K562 (cell line): Measurements from ENCODE around the gene ZNF689. TPM values are rescaled to one million over a fixed set of nuclear protein-coding genes. Genes with fewer than 3 reads are reported as not detected.

Source experiments
- ARID1B ChIP-seq: fragments of 450-650 bp; IDR thresholded peaks from 2 replicates; pipeline ENCODE4 v1.6.1; 2016; ENCODE audit warnings: antibody characterized with exemption, mild to moderate bottlenecking, inconsistent platforms
- BCL6 ChIP-seq: fragments of 250-450 bp; sonication (Bioruptor Pico); IDR thresholded peaks from 2 replicates; pipeline ENCODE4 v1.4.0; 2020
- CBFA2T3 ChIP-seq: fragments of 450-650 bp; IDR thresholded peaks from 2 replicates; pipeline ENCODE4 v1.6.1; 2017
- CEBPB ChIP-seq: fragments of 450-650 bp; IDR thresholded peaks from 2 replicates; pipeline ENCODE4 v1.6.1; 2016; ENCODE audit warnings: missing genetic modification characterization, missing compliant biosample characterization
- CXXC5 ChIP-seq: fragments of 250-450 bp; sonication (Bioruptor Pico); IDR thresholded peaks from 2 replicates; pipeline ENCODE4 v1.8.0; 2022; ENCODE audit warnings: inconsistent platforms, mild to moderate bottlenecking, moderate library complexity
- DACH1 ChIP-seq: fragments of 450-650 bp; IDR thresholded peaks from 2 replicates; pipeline ENCODE4 v1.6.1; 2018; ENCODE audit not compliant: partially characterized antibody
- E4F1 ChIP-seq: fragments of 250-450 bp; sonication (Bioruptor Pico); IDR thresholded peaks from 2 replicates; pipeline ENCODE4 v1.5.0; 2021; ENCODE audit warnings: mild to moderate bottlenecking, borderline replicate concordance
- FOXJ3 ChIP-seq: sonication (generic); formaldehyde crosslinking; IDR thresholded peaks from 2 replicates; pipeline ENCODE4 v1.4.0; 2020; ENCODE audit warnings: mild to moderate bottlenecking, missing genetic modification reagents
- HMGXB4 ChIP-seq: sonication (generic); formaldehyde crosslinking; IDR thresholded peaks from 2 replicates; pipeline ENCODE4 v1.8.1; 2023; ENCODE audit warnings: mild to moderate bottlenecking, missing genetic modification reagents
- HNRNPUL1 ChIP-seq: fragments of 200-400 bp; formaldehyde crosslinking; IDR thresholded peaks from 2 replicates; pipeline ENCODE4 v1.6.1; 2017; ENCODE audit warnings: low read length
- JUN ChIP-seq, 2 experiments: sonication (generic) in 1 of 2; formaldehyde crosslinking in 1 of 2; IDR thresholded peaks; 2 replicates each; pipeline versions ENCODE4 v1.6.1 to v1.8.0; 2012 to 2022; ENCODE audit warnings: borderline replicate concordance in 2 of 2, mild to moderate bottlenecking in 2 of 2, improper control_type of control experiment in 1 of 2, low read depth in 1 of 2, low read length in 1 of 2, missing genetic modification reagents in 1 of 2
- KAT8 ChIP-seq: fragments of 450-650 bp; IDR thresholded peaks from 2 replicates; pipeline ENCODE4 v1.6.1; 2016; ENCODE audit warnings: low read depth, mild to moderate bottlenecking
- LEF1 ChIP-seq: fragments of 450-650 bp; IDR thresholded peaks from 2 replicates; pipeline ENCODE4 v1.6.1; 2016; ENCODE audit warnings: mild to moderate bottlenecking
- MIER1 ChIP-seq: fragments of 450-650 bp; IDR thresholded peaks from 2 replicates; pipeline ENCODE4 v1.6.1; 2016; ENCODE audit warnings: antibody characterized with exemption, mild to moderate bottlenecking, low read depth
- NFRKB ChIP-seq: fragments of 450-650 bp; IDR thresholded peaks from 2 replicates; pipeline ENCODE4 v1.6.1; 2016; ENCODE audit warnings: low read depth
- NKRF ChIP-seq: fragments of 450-650 bp; IDR thresholded peaks from 2 replicates; pipeline ENCODE4 v1.6.1; 2016; ENCODE audit warnings: borderline replicate concordance
- PCBP2 ChIP-seq: fragments of 200-400 bp; formaldehyde crosslinking; IDR thresholded peaks from 2 replicates; pipeline ENCODE4 v1.6.1; 2018; ENCODE audit warnings: low read length, low read depth, mild to moderate bottlenecking, moderate library complexity; ENCODE audit not compliant: poor library complexity, severe bottlenecking
- RFX1 ChIP-seq: fragments of 450-650 bp; IDR thresholded peaks from 2 replicates; pipeline ENCODE4 v1.6.1; 2016; ENCODE audit warnings: mild to moderate bottlenecking, moderate library complexity
- TARDBP ChIP-seq: fragments of 450-650 bp; IDR thresholded peaks from 2 replicates; pipeline ENCODE4 v1.6.1; 2016
- TRIM28 ChIP-seq: fragments of 450-650 bp; IDR thresholded peaks from 2 replicates; pipeline ENCODE4 v1.6.1; 2017
- YY1 ChIP-seq, 3 experiments: IDR thresholded peaks; 2 replicates each; pipeline ENCODE4 v1.6.1; 2011; ENCODE audit warnings: low read length in 2 of 3, mild to moderate bottlenecking in 2 of 3, moderate library complexity in 2 of 3, borderline replicate concordance in 1 of 3, control low read depth in 1 of 3, low read depth in 1 of 3; ENCODE audit not compliant: insufficient read depth in 3 of 3, insufficient replicate concordance in 2 of 3, control insufficient read depth in 1 of 3, insufficient read length in 1 of 3; ENCODE audit errors: extremely low read depth in 1 of 3
- ZNF316 ChIP-seq: fragments of 450-650 bp; IDR thresholded peaks from 2 replicates; pipeline ENCODE4 v1.6.1; 2016
- ZNF583 ChIP-seq: fragments of 250-450 bp; sonication (Bioruptor Pico); IDR thresholded peaks from 2 replicates; pipeline ENCODE4 v1.4.0; 2020
- ZZZ3 ChIP-seq: fragments of 450-650 bp; IDR thresholded peaks from 2 replicates; pipeline ENCODE4 v1.6.1; 2016; ENCODE audit warnings: antibody characterized with exemption, mild to moderate bottlenecking, moderate library complexity
- polyA plus RNA-seq, 8 experiments: library from polyadenylated mRNA; depleted of rRNA in 4 of 8; stranded (reverse) in 5 of 8; unstranded in 3 of 8; fragments of >200 nt; fragmentation: Nextera tagmentation in 2 of 8; fragmentation: Illumina TruSeq in 1 of 8; extraction: Ambion mirVana in 2 of 8; extraction: Trizol in 1 of 8; gene quantifications; 2 replicates each; pipeline versions ENCODE4 v1.2.1 to v1.2.3, GENCODE V29; 2011 to 2014; ENCODE audit warnings: inconsistent platforms in 1 of 8, missing spikeins in 1 of 8
- total RNA-seq, 7 experiments: library from RNA; depleted of rRNA in 6 of 7; stranded (reverse); fragments of >200 nt in 6 of 7; fragmentation: Illumina TruSeq in 2 of 7; extraction: Trizol in 2 of 7; gene quantifications; 2 replicates each; pipeline versions ENCODE4 v1.2.1 to v1.2.3, GENCODE V29; 2011 to 2021; ENCODE audit warnings: low replicate concordance in 1 of 7

Gene ZNF689
- total and polyA plus RNA-seq, 9 of the 15 experiments (the other 6 are each of a cell fraction or from before 2014, with no cell fraction given), result 5.4 to 15.4 (median 10.8) TPM

- no peak for TF ChIP-seq HMGXB4
- TF ChIP-seq FOXJ3 (CRISPR knock-in tag), result no peak
- TF ChIP-seq E4F1 (CRISPR knock-in tag), result no peak
- no peak for TF ChIP-seq KAT8
- no peak for TF ChIP-seq TARDBP
- TF ChIP-seq LEF1, result no peak
- no peak for TF ChIP-seq ZZZ3
- TF ChIP-seq NKRF, result no peak
- TF ChIP-seq CXXC5 (CRISPR knock-in tag), result no peak
- TF ChIP-seq TRIM28, result no peak
- TF ChIP-seq PCBP2, result no peak
- TF ChIP-seq ARID1B, result no peak
- no peak for TF ChIP-seq JUN (IDR thresholded peaks at IDR 0.05; ENCODE audit: borderline replicate concordance, low read depth, low read length)
- TF ChIP-seq JUN (CRISPR knock-in tag; IDR thresholded peaks at IDR 0.05; ENCODE audit: borderline replicate concordance), result no peak
- TF ChIP-seq NFRKB, result no peak
- no peak for TF ChIP-seq BCL6 (CRISPR knock-in tag)
- no peak for TF ChIP-seq DACH1
- TF ChIP-seq ZNF316, result 0 out of 2 replicates have a peak, but pooled peaks have one; percentile 35
- no peak for TF ChIP-seq HNRNPUL1
- no peak for TF ChIP-seq MIER1
- no peak for TF ChIP-seq YY1 (IDR thresholded peaks at IDR 0.05; ENCODE audit: borderline replicate concordance in 1 of 3, control insufficient read depth in 1 of 3, extremely low read depth in 1 of 3, insufficient read depth in 3 of 3, insufficient read length in 1 of 3, insufficient replicate concordance in 2 of 3, low read depth in 1 of 3, low read length in 2 of 3)
- no peak for TF ChIP-seq ZNF583
- TF ChIP-seq RFX1, result no peak
- TF ChIP-seq CBFA2T3, result no peak
- no peak for TF ChIP-seq CEBPB (tag)
Measured at GRCh38 chr16:30649725-30650368, 39.7 kb upstream of the ZNF689 start (continued).
